Endothelial cell of umbilical vein (primary cell): ENCODE measurements around the gene SEMA4B. TPM values are rescaled to one million over a fixed set of nuclear protein-coding genes. Genes with fewer than 3 reads are reported as not detected.

Source experiments
- BruUV-seq: library from RNA; stranded (reverse); fragments of 400-500 nt; replicated peaks from 2 replicates; lab custom pipeline; 2021; lab: Mats Ljungman, UMichigan
- CTCF ChIA-PET: fragments of 300-600, 350-600 bp; sonication (Branson Sonifier 250); formaldehyde crosslinking; loops from one replicate; lab custom pipeline; 2021; ENCODE audit warnings: antibody characterized with exemption, inconsistent platforms; lab: Charles Lee
- POLR2A ChIA-PET: fragments of 300-600, 350-600 bp; sonication (Branson Sonifier 250); formaldehyde crosslinking; loops from one replicate; lab custom pipeline; 2021; ENCODE audit warnings: antibody characterized with exemption, inconsistent platforms; lab: Charles Lee
- DNase-seq: peaks from one replicate; pipeline ENCODE4 v3.0.0-alpha.2; 2011; ENCODE audit warnings: low read depth, low spot score
- FAIRE-seq: peaks from 2 replicates; lab custom pipeline; 2011; peaks lifted over from hg19 to GRCh38; lab: Jason Lieb, UNC
- H2AFZ ChIP-seq: 2 replicates; pipeline ENCODE4 v1.6.0; 2012; ENCODE audit warnings: low read depth, low read length, control low read depth, inconsistent platforms
- H3K27ac ChIP-seq: 2 replicates; pipeline ENCODE4 v1.5.1; 2011; ENCODE audit warnings: low read depth, mild to moderate bottlenecking, control low read depth, low read length, moderate library complexity; ENCODE audit not compliant: insufficient read depth
- H3K27me3 ChIP-seq, 2 experiments: 2 replicates each; pipeline versions ENCODE4 v1.6.0 to v1.6.1; 2011; ENCODE audit warnings: low read length in 2 of 2, mixed read lengths in 1 of 2; ENCODE audit not compliant: control insufficient read depth in 2 of 2, insufficient read depth in 2 of 2
- H3K36me3 ChIP-seq, 2 experiments: 2 replicates in 1 of 2; 3 replicates in 1 of 2; pipeline ENCODE4 v1.5.1; 2011; ENCODE audit warnings: low read length in 2 of 2, mild to moderate bottlenecking in 1 of 2, moderate library complexity in 1 of 2; ENCODE audit not compliant: control insufficient read depth in 2 of 2, insufficient read depth in 2 of 2; ENCODE audit errors: extremely low read depth in 1 of 2
- H3K4me1 ChIP-seq: 3 replicates; pipeline ENCODE4 v1.5.1; 2011; ENCODE audit warnings: mild to moderate bottlenecking, low read length; ENCODE audit not compliant: control insufficient read depth, insufficient read depth; ENCODE audit errors: extremely low read depth
- H3K4me2 ChIP-seq: 2 replicates; pipeline ENCODE4 v1.6.1; 2011; ENCODE audit warnings: low read length, control low read depth, mixed read lengths; ENCODE audit not compliant: insufficient read depth
- H3K4me3 ChIP-seq, 3 experiments: fragments of 200-600 bp in 1 of 3; sonication (generic), shearing (Covaris generic) in 1 of 3; replicated peaks in 1 of 3; 2 replicates each; pipeline ENCODE4 v1.5.1; 2011 to 2016; ENCODE audit warnings: control low read depth in 3 of 3, low read length in 3 of 3, mild to moderate bottlenecking in 2 of 3, inconsistent platforms in 1 of 3, low read depth in 1 of 3, moderate library complexity in 1 of 3; ENCODE audit not compliant: insufficient read depth in 1 of 3
- H3K79me2 ChIP-seq: 2 replicates; pipeline ENCODE4 v1.6.0; 2012; ENCODE audit warnings: low read length, inconsistent platforms; ENCODE audit not compliant: control insufficient read depth, insufficient read depth
- H3K9ac ChIP-seq: replicated peaks from 2 replicates; pipeline ENCODE3; 2011; ENCODE audit warnings: low read length, control low read depth; ENCODE audit not compliant: insufficient read depth; ENCODE audit errors: extremely low read depth
- H3K9me1 ChIP-seq: replicated peaks from 3 replicates; pipeline ENCODE4 v1.6.0; 2011; ENCODE audit warnings: mild to moderate bottlenecking, low read length; ENCODE audit not compliant: control insufficient read depth, insufficient read depth; ENCODE audit errors: extremely low read depth
- H3K9me3 ChIP-seq: replicated peaks from 2 replicates; pipeline ENCODE4 v1.5.1; 2012; ENCODE audit warnings: low read length, inconsistent platforms; ENCODE audit not compliant: control insufficient read depth, insufficient read depth
- H4K20me1 ChIP-seq: replicated peaks from 2 replicates; pipeline ENCODE3; 2011; ENCODE audit warnings: mild to moderate bottlenecking, low read length; ENCODE audit not compliant: control insufficient read depth, insufficient read depth; ENCODE audit errors: extremely low read depth
- CTCF ChIP-seq, 2 donors: IDR thresholded peaks; 1 replicate in 1 of 2; 2 replicates in 1 of 2; pipeline ENCODE4 v1.5.1; 2011; ENCODE audit warnings: low read length in 2 of 2, mild to moderate bottlenecking in 2 of 2, moderate library complexity in 2 of 2, control low read depth in 1 of 2, inconsistent platforms in 1 of 2, low read depth in 1 of 2; ENCODE audit not compliant: insufficient read depth in 1 of 2; ENCODE audit errors: extremely low read depth in 1 of 2
- EZH2 ChIP-seq: IDR thresholded peaks from 2 replicates; pipeline ENCODE4 v1.6.1; 2012; ENCODE audit warnings: borderline replicate concordance, low read depth, mild to moderate bottlenecking, moderate library complexity, low read length, inconsistent platforms; ENCODE audit not compliant: severe bottlenecking
- FOS ChIP-seq: IDR thresholded peaks from 2 replicates; pipeline ENCODE4 v1.6.1; 2011; ENCODE audit warnings: mild to moderate bottlenecking, low read length, moderate library complexity, borderline replicate concordance; ENCODE audit not compliant: insufficient read depth
- GATA2 ChIP-seq: IDR thresholded peaks from 2 replicates; pipeline ENCODE4 v1.7.0; 2011; ENCODE audit warnings: low read depth, mild to moderate bottlenecking, moderate library complexity, mixed read lengths, low read length; ENCODE audit not compliant: insufficient read length, insufficient read depth
- JUN ChIP-seq: IDR thresholded peaks from 2 replicates; pipeline ENCODE4 v1.6.1; 2011; ENCODE audit warnings: borderline replicate concordance, low read depth; ENCODE audit not compliant: insufficient read length, insufficient read depth
- MYC ChIP-seq: IDR thresholded peaks from one replicate; pipeline ENCODE4 v1.6.1; 2011; ENCODE audit warnings: mild to moderate bottlenecking, low read depth, low read length
- POLR2A ChIP-seq: IDR thresholded peaks from 2 replicates; pipeline ENCODE4 v1.6.1; 2012; ENCODE audit warnings: low read depth, mild to moderate bottlenecking, control low read depth, low read length
- POLR2AphosphoS5 ChIP-seq: IDR thresholded peaks from 2 replicates; pipeline ENCODE4 v1.6.1; 2012; ENCODE audit warnings: low read depth, mild to moderate bottlenecking, control low read depth, low read length, moderate library complexity; ENCODE audit not compliant: insufficient read depth
- dilution Hi-C: fragments of 300-500 bp; cut with MboI; formaldehyde crosslinking; loops from one replicate; pipeline ENCODE4 v1.15.0; 2019; ENCODE audit warnings: low sequenced_read_pairs; ENCODE audit not compliant: extremely low pct_ligation_motif_present
- intact Hi-C: fragments of 100-400 bp; cut with micrococcal nuclease; formaldehyde crosslinking; loops from one replicate; pipeline ENCODE4 v1.10.0; 2022
- polyA plus RNA-seq, 4 experiments: library from polyadenylated mRNA; depleted of rRNA in 3 of 4; stranded (reverse) in 3 of 4; unstranded in 1 of 4; fragments of >200 nt; gene quantifications; 2 replicates each; pipeline versions ENCODE4 v1.2.1 to v1.2.3, GENCODE V29; 2011 to 2012; ENCODE audit warnings: missing spikeins in 1 of 4
- total RNA-seq: library from RNA; stranded (reverse); gene quantifications from 2 replicates; pipeline ENCODE4 v1.2.3, GENCODE V29; 2021
- TF ChIP-seq, protein P1 (sequence below): IDR thresholded peaks from 2 replicates; pipeline ENCODE4 v1.6.1; 2011; ENCODE audit not compliant: insufficient read depth, insufficient read length

Gene SEMA4B
- total and polyA plus RNA-seq, 2 donors (not counting 3 experiments of a cell fraction or from before 2014, with no cell fraction given): 6.1 to 7.1 TPM

GRCh38 chr15:90221246-90221900 is 20.2 kb downstream of the SEMA4B start:
- Histone ChIP-seq H3K36me3 (no peaks in the 10 kb centered on the region), H4K20me1 (no peaks in the 10 kb centered on the region), H3K9me1 (no peaks in the 10 kb centered on the region), H3K4me2 (no peak overlapping the region), H2AFZ (no peak overlapping the region), H3K79me2 (no peaks in the 10 kb centered on the region), H3K27me3 (no peaks in the 10 kb centered on the region), H3K4me1 (no peaks in the 10 kb centered on the region), H3K9me3 (no peaks in the 10 kb centered on the region), H3K4me3 (no peak overlapping the region), H3K9ac (no peak overlapping the region), H3K27ac (no peak overlapping the region)
- CTCF ChIA-PET: interaction anchor here (0.6 to 3.5 kb wide), 52 partner anchors 9 to 558 kb away, joined by 3 to 47 read pairs (median 4); partner anchors contain the start of genes CIB1, GDPGP1, IDH2 and NGRN
- DNase-seq (peak; percentile 70), FAIRE-seq (peak; percentile 85)
- no peak for TF ChIP-seq GATA2
- peak; percentile 64 to 84 for TF ChIP-seq CTCF (IDR thresholded peaks at IDR 0.05; ENCODE audit: extremely low read depth in 1 of 2, insufficient read depth in 1 of 2, low read depth in 1 of 2, low read length in 2 of 2)
- dilution Hi-C loops (no loop called here), intact Hi-C loops (loop anchor here (1.0 kb wide), 2 partner anchors 65 to 78 kb away; no protein-coding TSS in a partner anchor)
- BruUV-seq: no TSS peak
- POLR2A ChIA-PET: no interaction called here

GRCh38 chr15:90222547-90222946 is 21.4 kb downstream of the SEMA4B start:
- no peak for DNase-seq
- dilution Hi-C loops: no loop called here

More at GRCh38 chr15:90222547-90222946, 21.4 kb downstream of the SEMA4B start:
- intact Hi-C loops: no loop called here
- H3K79me2 ChIP-seq: no peaks in the 10 kb centered on the region
- H3K9ac ChIP-seq: no peak overlapping the region
- no peak overlapping the region for H2AFZ ChIP-seq
- H3K9me3 ChIP-seq: no peaks in the 10 kb centered on the region
- H3K4me1 ChIP-seq: no peaks in the 10 kb centered on the region
- H3K9me1 ChIP-seq: no peaks in the 10 kb centered on the region
- no peak overlapping the region for H3K4me2 ChIP-seq
- CTCF ChIA-PET: interaction anchor here (0.8 to 3.5 kb wide), 6 partner anchors 8 to 81 kb away, joined by 3 to 38 read pairs (median 6); partner anchors contain the start of gene NGRN
- POLR2A ChIA-PET: interaction anchor here (0.6 kb wide), 1 partner anchor 661 kb away, joined by 6 read pairs; no protein-coding TSS in a partner anchor
- TF ChIP-seq POLR2AphosphoS5: no peak
- TF ChIP-seq, protein P1, sequence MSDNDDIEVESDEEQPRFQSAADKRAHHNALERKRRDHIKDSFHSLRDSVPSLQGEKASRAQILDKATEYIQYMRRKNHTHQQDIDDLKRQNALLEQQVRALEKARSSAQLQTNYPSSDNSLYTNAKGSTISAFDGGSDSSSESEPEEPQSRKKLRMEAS: no peak
- no peak for TF ChIP-seq MYC
- no peak for TF ChIP-seq EZH2
- TF ChIP-seq JUN: no peak
- TF ChIP-seq GATA2: no peak
- no peak for TF ChIP-seq FOS
- no peak for TF ChIP-seq POLR2A
- no peak for TF ChIP-seq CTCF (IDR thresholded peaks at IDR 0.05; ENCODE audit: extremely low read depth in 1 of 2, insufficient read depth in 1 of 2, low read depth in 1 of 2, low read length in 2 of 2)
- H3K4me3 ChIP-seq: no peak overlapping the region
- H3K27me3 ChIP-seq: no peaks in the 10 kb centered on the region
- no TSS peak for BruUV-seq
- FAIRE-seq: no peak
- H3K27ac ChIP-seq: no peak overlapping the region
- H4K20me1 ChIP-seq: no peaks in the 10 kb centered on the region
- H3K36me3 ChIP-seq: no peaks in the 10 kb centered on the region
